Regular cardiac myocyte (primary cell): ENCODE results near the gene CENPVL1. TPM values are rescaled to one million over a fixed set of nuclear protein-coding genes. Genes with fewer than 3 reads are reported as not detected.

Experiments
- total RNA-seq: library from RNA; depleted of rRNA; stranded (reverse); fragments of >200 nt; gene quantifications from 2 replicates; pipeline ENCODE4 v1.2.3, GENCODE V29; 2014

The CENPVL1 gene
- not detected in 2 replicates for total RNA-seq

DNA sequence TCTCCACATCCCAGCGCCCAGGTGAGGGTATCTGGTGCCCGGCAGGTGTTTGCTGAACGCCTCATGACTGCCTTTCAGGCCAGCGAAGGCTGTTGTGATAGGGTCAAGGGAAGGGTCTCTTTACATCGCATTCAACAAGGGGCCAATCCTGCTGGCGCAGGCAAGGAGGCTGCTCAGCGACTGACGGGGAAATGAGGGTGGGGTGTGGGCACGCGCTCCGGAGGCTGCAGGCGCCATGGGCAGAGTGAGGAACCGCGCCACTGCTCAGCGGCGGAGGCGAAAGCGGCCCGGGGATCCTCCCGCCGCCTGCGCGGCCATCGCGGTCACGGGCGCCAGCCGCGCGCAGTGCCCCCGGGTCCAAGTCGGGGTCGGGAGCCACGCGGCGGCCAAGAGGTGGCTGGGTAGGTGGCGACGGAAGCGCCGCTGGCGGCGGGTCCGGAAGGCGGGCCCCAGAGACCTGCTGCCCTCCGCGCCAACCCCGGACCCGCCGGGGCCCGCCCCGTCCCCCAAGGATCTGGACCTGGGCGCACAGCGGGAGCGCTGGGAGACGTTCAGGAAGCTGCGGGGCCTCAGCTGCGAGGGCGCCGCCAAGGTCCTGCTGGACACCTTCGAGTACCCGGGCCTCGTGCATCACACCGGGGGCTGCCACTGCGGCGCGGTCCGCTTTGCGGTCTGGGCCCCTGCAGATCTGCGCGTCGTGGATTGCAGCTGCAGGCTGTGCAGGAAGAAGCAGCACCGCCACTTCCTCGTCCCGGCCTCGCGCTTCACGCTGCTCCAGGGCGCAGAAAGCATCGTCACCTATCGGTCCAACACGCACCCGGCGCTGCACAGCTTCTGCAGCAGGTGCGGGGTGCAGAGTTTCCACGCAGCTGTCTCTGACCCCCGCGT is at the start of gene CENPVL1:
CENPVL1 (plus strand) TSS at position 236 of the 888 bp plus-strand sequence; CDS start at position 236, 0 bp downstream.

DNA sequence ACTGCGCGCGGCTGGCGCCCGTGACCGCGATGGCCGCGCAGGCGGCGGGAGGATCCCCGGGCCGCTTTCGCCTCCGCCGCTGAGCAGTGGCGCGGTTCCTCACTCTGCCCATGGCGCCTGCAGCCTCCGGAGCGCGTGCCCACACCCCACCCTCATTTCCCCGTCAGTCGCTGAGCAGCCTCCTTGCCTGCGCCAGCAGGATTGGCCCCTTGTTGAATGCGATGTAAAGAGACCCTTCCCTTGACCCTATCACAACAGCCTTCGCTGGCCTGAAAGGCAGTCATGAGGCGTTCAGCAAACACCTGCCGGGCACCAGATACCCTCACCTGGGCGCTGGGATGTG is 27.6 kb upstream of the CENPVL1 start, which contains the start of gene CENPVL2:
CENPVL2 (minus strand) TSS at position 112 of the 343 bp plus-strand sequence; CDS start at position 112, 0 bp downstream.

DNA sequence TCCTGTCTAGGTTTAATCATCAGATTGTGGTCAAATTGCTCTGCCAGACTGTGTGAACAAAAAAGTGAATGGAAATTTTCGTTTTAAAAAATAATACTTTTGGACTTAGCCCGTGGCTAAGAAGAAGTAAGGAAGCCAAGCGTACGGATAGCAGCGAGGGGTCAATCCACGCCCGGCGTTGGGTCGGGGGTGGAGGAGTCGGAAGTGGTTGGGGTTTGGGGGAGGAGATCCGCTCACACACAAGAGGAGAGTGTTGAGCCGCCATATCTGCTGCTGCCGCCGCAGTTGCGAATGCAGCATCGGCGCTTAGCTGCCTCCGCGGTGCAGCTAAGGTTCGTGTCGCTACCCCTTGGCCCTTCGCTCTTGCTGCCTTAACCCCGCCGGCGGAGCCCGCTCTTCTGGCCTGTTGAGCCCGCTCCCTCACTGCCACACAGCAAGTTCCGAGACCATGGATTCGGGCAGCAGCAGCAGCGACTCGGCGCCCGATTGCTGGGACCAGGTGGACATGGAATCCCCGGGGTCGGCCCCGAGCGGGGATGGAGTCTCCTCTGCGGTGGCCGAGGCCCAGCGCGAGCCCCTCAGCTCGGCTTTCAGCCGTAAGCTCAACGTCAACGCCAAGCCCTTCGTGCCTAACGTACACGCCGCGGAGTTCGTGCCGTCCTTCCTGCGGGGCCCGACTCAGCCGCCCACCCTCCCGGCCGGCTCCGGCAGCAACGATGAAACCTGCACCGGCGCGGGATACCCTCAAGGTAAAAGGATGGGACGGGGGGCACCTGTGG is 33.1 kb downstream of the CENPVL1 start, which contains the start of gene GSPT2:
GSPT2 (plus strand) TSS at position 264 of the 779 bp plus-strand sequence; CDS start at position 449, 185 bp downstream.

Other genes with a start within 250 kb of the CENPVL1 start
- 7.6 and 14.0 TPM in 2 replicates for gene NUDT11, start 213.9 kb upstream of the CENPVL1 start, total RNA-seq
- gene CENPVL3, start 91.6 kb upstream of the CENPVL1 start, total RNA-seq = not detected in 2 replicates
- not detected in 2 replicates for gene CENPVL2, start 27.7 kb upstream of the CENPVL1 start, total RNA-seq
- 5.4 and 6.3 TPM in 2 replicates for gene GSPT2, start 32.9 kb downstream of the CENPVL1 start, total RNA-seq
- 95.6 and 151 TPM in 2 replicates for gene MAGED1, start 183.1 kb downstream of the CENPVL1 start, total RNA-seq